PC-3 (cell line): ENCODE measurements around the gene DENND6A.

ENCODE experiments used
- CTCF ChIP-seq: fragments of 300-600 bp; sonication (generic); conservative IDR thresholded peaks from 2 replicates; pipeline ENCODE4 v1.5.1; 2017; ENCODE audit warnings: antibody characterized with exemption, low read depth, mild to moderate bottlenecking, low read length
- EZH2phosphoT487 ChIP-seq: fragments of 300-600 bp; sonication (generic); IDR thresholded peaks from 2 replicates; pipeline ENCODE4 v1.6.1; 2018; ENCODE audit warnings: mild to moderate bottlenecking, antibody characterized with exemption, low read length, borderline replicate concordance

DNA sequence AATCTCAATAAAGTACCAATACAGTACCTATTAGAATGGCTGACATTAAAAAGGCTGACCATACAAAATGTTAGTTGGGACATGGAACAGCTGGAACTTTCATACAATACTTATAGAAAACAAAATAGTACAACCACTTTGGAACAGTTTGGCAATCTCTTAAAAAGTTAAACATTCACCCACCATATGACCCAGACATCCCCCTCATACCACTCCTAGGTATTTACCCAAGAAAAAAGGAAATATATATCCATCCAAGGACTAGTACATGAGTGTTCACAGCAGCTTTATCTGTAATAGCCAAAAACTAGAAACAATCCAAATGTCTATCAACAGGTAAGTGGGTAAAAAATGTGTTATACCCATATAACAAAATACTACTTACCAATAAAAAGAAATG is 70.5 kb downstream of the DENND6A start:
- no peak for TF ChIP-seq CTCF
- TF ChIP-seq EZH2phosphoT487: no peak
